ENCODE data around the gene EFCAB6.

GRCh38 chr22:43772831-43773230 is 39.3 kb downstream of the EFCAB6 start:
- TF ChIP-seq POLR2AphosphoS5 (IDR thresholded peaks at IDR 0.05): no peak
- no peak for TF ChIP-seq CTCF (IDR thresholded peaks at IDR 0.05)
